Measurements from ENCODE around the gene PCDHGC3.

The PCDHGC3 gene

DNA sequence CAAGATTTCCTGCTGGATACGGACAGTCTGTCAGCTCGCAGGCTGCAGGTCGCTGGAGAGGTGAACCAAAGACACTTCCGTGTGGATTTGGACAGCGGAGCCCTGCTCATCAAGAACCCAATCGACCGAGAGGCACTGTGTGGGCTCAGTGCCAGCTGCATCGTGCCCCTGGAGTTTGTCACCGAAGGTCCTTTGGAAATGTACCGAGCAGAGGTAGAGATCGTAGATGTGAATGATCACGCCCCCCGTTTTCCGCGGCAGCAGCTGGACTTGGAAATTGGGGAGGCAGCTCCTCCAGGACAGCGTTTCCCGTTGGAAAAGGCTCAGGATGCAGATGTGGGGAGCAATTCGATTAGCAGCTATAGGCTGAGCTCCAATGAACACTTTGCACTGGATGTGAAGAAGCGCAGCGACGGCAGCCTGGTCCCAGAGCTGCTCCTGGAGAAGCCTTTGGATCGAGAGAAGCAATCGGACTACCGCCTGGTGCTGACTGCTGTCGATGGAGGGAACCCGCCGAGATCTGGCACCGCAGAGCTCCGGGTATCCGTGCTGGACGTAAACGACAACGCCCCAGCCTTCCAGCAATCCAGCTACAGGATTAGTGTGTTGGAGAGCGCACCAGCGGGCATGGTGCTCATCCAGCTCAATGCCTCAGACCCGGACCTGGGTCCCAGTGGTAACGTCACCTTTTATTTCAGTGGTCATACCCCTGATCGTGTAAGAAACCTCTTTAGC lies 9.7 kb downstream of the PCDHGC3 start:
- Histone ChIP-seq H3K4me2 (ENCODE audit: low read length) (peak overlapping the region; percentile 96), H3K9me2 (replicated peaks; ENCODE audit: control insufficient read depth, low read length) (no peaks in the 10 kb centered on the region), H3K79me2 (ENCODE audit: control insufficient read depth, low read length) (peaks cover 99% of the 10 kb centered on the region), H3K4me1 (ENCODE audit: control insufficient read depth, low read length) (peaks cover 58% of the 10 kb centered on the region), H3F3A (ENCODE audit: control insufficient read depth, insufficient read depth) (peaks cover 6% of the 10 kb centered on the region; the same call in 1 of the 2 replicates), H3K27me3 (ENCODE audit: control insufficient read depth, low read length) (no peaks in the 10 kb centered on the region), H4K20me1 (ENCODE audit: control insufficient read depth, insufficient read depth, low read depth, low read length) (no peaks in the 10 kb centered on the region), H3K36me3 (ENCODE audit: control insufficient read depth, low read length) (peaks cover 85% of the 10 kb centered on the region), H3K27ac (ENCODE audit: low read depth, low read length) (no peak overlapping the region), H3K9me3 (ENCODE audit: control insufficient read depth, insufficient read depth, low read length) (no peaks in the 10 kb centered on the region), H3K4me3 (ENCODE audit: low read length) (0 out of 2 replicates have a peak overlapping the region, but pooled peaks have one; percentile 22)
- TF ChIP-seq EZH2phosphoT487 (IDR thresholded peaks at IDR 0.05; ENCODE audit: borderline replicate concordance, low read length) (no peak), CTCF (IDR thresholded peaks at IDR 0.05; ENCODE audit: low read depth, low read length, poor library complexity, severe bottlenecking) (no peak)

DNA sequence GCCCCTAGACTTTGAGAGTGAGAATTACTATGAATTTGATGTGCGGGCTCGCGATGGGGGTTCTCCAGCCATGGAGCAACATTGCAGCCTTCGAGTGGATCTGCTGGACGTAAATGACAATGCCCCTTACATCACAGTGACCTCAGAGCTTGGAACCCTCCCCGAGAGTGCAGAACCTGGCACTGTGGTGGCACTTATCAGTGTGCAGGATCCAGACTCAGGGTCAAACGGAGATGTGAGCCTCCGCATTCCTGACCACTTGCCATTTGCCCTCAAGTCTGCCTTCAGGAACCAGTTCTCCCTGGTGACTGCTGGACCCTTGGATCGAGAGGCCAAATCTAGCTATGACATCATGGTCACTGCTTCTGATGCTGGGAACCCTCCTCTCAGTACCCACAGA lies 10.3 kb downstream of the PCDHGC3 start:
- H4K20me1 ChIP-seq (ENCODE audit: control insufficient read depth, insufficient read depth, low read depth, low read length): no peaks in the 10 kb centered on the region
- H3K27me3 ChIP-seq (ENCODE audit: control insufficient read depth, low read length): no peaks in the 10 kb centered on the region
- H3K9me3 ChIP-seq (ENCODE audit: control insufficient read depth, insufficient read depth, low read length): no peaks in the 10 kb centered on the region
- H3K9me2 ChIP-seq (replicated peaks; ENCODE audit: control insufficient read depth, low read length): no peaks in the 10 kb centered on the region
- no peak for TF ChIP-seq EZH2phosphoT487 (IDR thresholded peaks at IDR 0.05; ENCODE audit: borderline replicate concordance, low read length)
- no peak for TF ChIP-seq CTCF (IDR thresholded peaks at IDR 0.05; ENCODE audit: low read depth, low read length, poor library complexity, severe bottlenecking)
- H3K27ac ChIP-seq (ENCODE audit: low read depth, low read length): no peak overlapping the region
- no peak overlapping the region for H3K4me3 ChIP-seq (ENCODE audit: low read length)
- H3K4me2 ChIP-seq (ENCODE audit: low read length): no peak overlapping the region
- peaks cover 58% of the 10 kb centered on the region for H3K4me1 ChIP-seq (ENCODE audit: control insufficient read depth, low read length)
- peaks cover 86% of the 10 kb centered on the region for H3K36me3 ChIP-seq (ENCODE audit: control insufficient read depth, low read length)
- peaks cover 99% of the 10 kb centered on the region for H3K79me2 ChIP-seq (ENCODE audit: control insufficient read depth, low read length)
- H3F3A ChIP-seq (ENCODE audit: control insufficient read depth, insufficient read depth): peaks cover 2% of the 10 kb centered on the region; the same call in 1 of the 2 replicates

DNA sequence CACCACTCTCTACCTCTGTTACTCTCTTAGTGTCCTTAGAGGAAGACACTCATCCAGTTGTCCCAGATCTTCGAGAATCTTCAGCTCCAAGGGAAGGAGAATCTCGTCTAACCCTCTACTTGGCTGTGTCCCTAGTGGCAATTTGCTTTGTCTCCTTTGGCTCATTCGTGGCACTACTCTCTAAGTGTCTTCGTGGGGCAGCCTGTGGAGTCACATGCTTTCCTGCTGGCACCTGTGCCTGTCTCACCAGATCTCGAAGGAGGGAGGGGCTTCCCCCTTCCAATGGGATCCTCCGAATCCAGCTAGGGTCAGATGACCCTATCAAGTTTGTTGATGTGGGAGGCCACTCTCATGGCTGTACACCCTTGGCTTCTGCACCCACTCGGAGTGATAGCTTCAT lies 11.4 kb downstream of the PCDHGC3 start:
- Histone ChIP-seq H3K4me2 (ENCODE audit: low read length) (no peak overlapping the region), H3K27me3 (ENCODE audit: control insufficient read depth, low read length) (no peaks in the 10 kb centered on the region), H3K4me3 (ENCODE audit: low read length) (no peak overlapping the region), H3K27ac (ENCODE audit: low read depth, low read length) (no peak overlapping the region), H3K4me1 (ENCODE audit: control insufficient read depth, low read length) (peaks cover 58% of the 10 kb centered on the region), H4K20me1 (ENCODE audit: control insufficient read depth, insufficient read depth, low read depth, low read length) (no peaks in the 10 kb centered on the region), H3K36me3 (ENCODE audit: control insufficient read depth, low read length) (peaks cover 87% of the 10 kb centered on the region), H3K9me2 (replicated peaks; ENCODE audit: control insufficient read depth, low read length) (no peaks in the 10 kb centered on the region), H3K9me3 (ENCODE audit: control insufficient read depth, insufficient read depth, low read length) (no peaks in the 10 kb centered on the region), H3F3A (ENCODE audit: control insufficient read depth, insufficient read depth) (no peaks in the 10 kb centered on the region), H3K79me2 (ENCODE audit: control insufficient read depth, low read length) (peaks cover 98% of the 10 kb centered on the region)
- no peak for TF ChIP-seq CTCF (IDR thresholded peaks at IDR 0.05; ENCODE audit: low read depth, low read length, poor library complexity, severe bottlenecking)

Measured in DOHH2 (cell line).